GM19397 (cell line): ENCODE results near the gene ZNF136.

Source experiments
- ATAC-seq: cut with Tn5 transposase; IDR thresholded peaks from one replicate; pipeline ENCODE4 v1.9.1; 2021; ENCODE audit warnings: mild to moderate bottlenecking, moderate library complexity; ENCODE audit not compliant: unreplicated experiment

ZNF136 gene

GRCh38 chr19:12187625-12188024 is 24.7 kb downstream of the ZNF136 start:
- no peak for ATAC-seq

- no peak for ATAC-seq
Measured at GRCh38 chr19:12194827-12195731, 32.2 kb downstream of the ZNF136 start.

GRCh38 chr19:12198136-12198535 is 35.2 kb downstream of the ZNF136 start:
- no peak for ATAC-seq

GRCh38 chr19:12199757-12200419 is 37.0 kb downstream of the ZNF136 start:
- no peak for ATAC-seq

- no peak for ATAC-seq
Measured at GRCh38 chr19:12202250-12202649, 39.4 kb downstream of the ZNF136 start.

- no peak for ATAC-seq
Measured at GRCh38 chr19:12205296-12205695, 42.4 kb downstream of the ZNF136 start.

- no peak for ATAC-seq
Measured at GRCh38 chr19:12208221-12208620, 45.3 kb downstream of the ZNF136 start.

GRCh38 chr19:12217332-12217731 is 54.4 kb downstream of the ZNF136 start:
- no peak for ATAC-seq

- ATAC-seq, result no peak
Measured at GRCh38 chr19:12222980-12223630, 60.2 kb downstream of the ZNF136 start.

GRCh38 chr19:12224676-12225075 is 61.8 kb downstream of the ZNF136 start:
- ATAC-seq, result no peak

- no peak for ATAC-seq
Measured at GRCh38 chr19:12229990-12230389, 67.1 kb downstream of the ZNF136 start.

GRCh38 chr19:12230751-12231733 is 68.1 kb downstream of the ZNF136 start:
- no peak for ATAC-seq

- no peak for ATAC-seq
Measured at GRCh38 chr19:12232961-12233360, 70.1 kb downstream of the ZNF136 start.

GRCh38 chr19:12237143-12237839 is 74.4 kb downstream of the ZNF136 start:
- ATAC-seq, result no peak
